NCI-H2107 treated with DMSO at 0.1 percent for 48 hours (cell line): Measurements from ENCODE around the gene ZNF343.
A peak's percentile ranks its signal among the peaks of the same experiment; 100 is the strongest.
"Not testable (repeated sequence)": the region's sequence is repeated elsewhere in the genome, so short reads cannot be mapped to it uniquely, and the experiment has no call there.

Source experiments
- DNase-seq: peaks from one replicate; lab custom pipeline; 2025; ENCODE audit not compliant: unreplicated experiment; lab: John Stamatoyannopoulos, UW

ZNF343 gene

DNA sequence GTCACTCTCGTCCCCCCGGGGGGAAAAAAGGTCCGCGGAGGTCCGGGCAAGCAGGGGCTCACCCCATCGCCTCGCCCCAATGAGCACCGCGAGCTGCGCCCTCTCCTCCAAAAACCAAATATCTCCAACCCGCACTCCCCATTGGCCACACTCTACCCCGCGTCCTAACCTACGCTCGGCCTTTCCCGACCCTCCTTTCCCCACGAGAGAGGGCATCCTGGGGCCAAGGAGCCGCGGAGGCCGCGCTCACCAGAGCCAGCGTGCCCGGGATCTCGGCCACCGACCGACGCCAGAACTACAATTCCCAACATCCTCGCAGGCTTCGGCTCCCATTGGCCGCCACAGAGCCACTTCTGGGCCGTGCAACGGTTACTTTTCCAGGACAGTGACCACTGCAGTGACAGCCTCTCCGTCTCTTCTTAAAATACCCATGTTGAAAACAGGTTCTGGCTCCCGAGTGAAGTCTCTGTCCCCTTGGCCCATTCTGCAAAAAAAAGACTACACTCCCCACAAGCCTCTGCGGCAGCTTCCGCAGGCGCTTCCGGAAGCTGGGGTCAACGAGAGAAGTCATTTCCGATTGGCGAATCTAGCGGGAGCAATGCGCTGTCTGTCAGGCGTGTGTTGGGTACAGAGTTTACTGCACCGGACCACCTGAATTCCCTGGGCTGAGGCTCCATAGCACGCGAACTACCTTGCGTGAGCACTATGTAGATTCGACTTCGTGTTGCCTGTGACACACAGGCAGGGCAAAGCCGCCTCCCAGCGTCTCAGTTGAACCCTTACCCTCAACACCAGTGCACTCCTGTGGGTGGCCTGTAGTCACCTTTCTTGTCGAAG, at the start of gene ZNF343:
Gene ZNF343, minus strand, starts transcription at position 285 of the 837 bp plus-strand sequence. CDS start 15,020 bp downstream, outside the sequence.
- DNase-seq = peak; percentile 25

DNA sequence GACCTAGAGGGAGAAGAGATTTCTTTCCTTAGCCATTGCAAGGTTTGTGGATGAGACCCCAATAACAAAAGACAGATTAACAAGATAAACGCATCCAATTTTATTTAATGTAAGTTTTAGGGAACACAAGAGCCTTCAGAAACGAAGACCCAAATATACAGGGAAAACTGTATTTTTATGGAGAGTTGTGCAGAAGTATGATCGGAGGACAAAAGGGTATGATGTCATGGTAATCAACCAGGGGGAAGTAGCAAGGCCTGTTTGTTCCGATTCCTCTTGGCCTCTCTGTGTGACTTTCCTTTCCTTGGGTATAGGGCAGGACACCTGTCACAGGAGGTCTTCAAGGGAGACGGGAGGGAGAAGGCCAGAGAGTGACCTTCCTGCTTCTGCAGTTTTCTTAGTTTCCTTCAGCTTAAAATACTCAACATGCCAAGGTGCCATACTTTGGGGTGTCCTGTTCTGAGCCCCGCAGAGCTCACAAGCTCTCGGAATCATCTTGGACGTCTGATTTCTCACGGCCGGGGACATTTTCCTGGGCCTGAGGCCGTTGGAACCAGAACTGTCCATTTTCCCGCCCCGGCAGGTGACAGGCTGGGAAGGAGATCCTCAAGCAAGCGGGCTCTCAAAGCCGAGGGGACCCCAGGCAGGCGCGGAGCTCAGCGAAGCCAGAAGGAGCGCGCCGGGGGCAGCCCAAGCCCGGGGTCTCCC, 49.3 kb upstream of the ZNF343 start:
- no peak for DNase-seq

DNA sequence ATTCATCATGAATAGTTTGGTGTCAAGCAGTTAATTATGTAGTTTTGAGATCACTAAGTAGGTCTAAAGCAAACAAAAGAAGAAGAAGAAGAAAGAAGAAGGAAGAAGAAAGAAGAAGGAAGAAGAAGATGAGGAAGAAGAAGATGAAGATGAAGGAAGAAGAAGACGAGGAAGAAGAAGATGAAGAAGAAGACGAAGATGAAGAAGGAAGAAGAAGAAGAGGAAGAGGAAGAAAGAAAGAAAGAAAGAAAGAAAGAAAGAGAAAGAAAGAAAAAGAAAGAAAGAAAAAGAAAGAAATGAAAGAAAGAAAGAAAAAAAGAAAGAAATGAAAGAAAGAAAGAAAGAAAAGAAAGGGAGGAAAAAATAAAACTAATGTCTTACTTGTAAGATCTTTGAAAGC, 36.9 kb upstream of the ZNF343 start:
- DNase-seq = no peak

DNA sequence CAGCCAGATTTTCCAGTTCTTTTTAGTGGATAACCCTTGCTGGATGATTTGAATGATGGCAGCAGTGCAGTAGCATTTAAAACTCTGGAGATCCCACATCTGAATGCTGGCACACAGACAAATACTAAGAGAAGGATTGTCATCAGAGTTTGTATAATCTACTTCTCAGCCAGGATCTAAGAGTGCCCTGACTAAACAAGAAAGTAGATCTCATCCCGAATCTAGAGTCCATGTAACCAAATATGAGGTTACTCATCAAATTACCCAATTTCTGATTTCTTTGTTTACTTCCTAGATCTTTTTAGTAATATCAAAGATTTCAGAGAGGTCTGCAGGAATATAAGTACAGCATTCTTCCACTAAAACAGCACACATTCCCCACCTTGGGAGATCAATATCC, 35.5 kb upstream of the ZNF343 start:
- no peak for DNase-seq

GRCh38 chr20:2542361-2542760, 33.6 kb upstream of the ZNF343 start:
- DNase-seq = no peak

GRCh38 chr20:2541940-2542339, 33.2 kb upstream of the ZNF343 start:
- DNase-seq = no peak

DNA sequence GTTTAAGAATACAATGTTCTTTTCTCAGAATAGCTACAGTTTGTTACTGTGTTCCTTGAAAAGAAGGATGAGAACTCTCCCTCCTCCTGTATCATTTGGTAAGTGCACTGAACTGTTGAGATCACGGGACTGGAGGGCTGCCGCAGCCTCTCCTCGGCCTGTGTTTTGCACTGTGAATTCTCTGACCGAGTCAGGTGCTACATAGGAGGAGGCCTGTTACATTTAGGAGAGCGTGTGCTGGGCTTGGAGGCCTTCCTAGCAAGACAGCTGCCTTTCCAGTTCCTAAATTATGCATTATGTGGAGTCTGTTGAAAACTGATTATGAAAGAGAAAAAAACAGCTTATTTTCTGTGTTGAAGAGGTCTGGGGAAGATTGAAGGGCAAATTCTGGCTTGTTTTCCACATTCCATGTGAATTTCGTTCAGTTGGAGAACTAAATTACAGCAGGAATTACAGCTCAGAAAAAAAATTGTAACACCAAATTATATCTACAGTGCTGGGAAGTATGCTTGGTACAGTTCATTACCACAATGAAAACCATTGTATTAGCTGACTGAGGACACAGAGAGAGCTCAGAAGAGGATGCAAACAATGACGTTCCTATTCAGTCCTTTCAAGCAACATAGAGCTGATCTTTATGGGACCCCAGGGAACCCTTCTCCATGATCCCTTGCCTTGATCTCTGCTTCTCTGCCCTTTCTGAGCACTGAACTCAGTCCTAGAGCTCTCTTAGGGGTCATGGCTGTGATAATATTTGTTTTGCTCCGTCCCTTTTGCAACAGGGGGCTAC, 30.4 kb upstream of the ZNF343 start:
- no peak for DNase-seq

GRCh38 chr20:2538356-2538755, 29.6 kb upstream of the ZNF343 start:
- DNase-seq = no peak

GRCh38 chr20:2537101-2537500, 28.4 kb upstream of the ZNF343 start:
- no peak for DNase-seq

DNA sequence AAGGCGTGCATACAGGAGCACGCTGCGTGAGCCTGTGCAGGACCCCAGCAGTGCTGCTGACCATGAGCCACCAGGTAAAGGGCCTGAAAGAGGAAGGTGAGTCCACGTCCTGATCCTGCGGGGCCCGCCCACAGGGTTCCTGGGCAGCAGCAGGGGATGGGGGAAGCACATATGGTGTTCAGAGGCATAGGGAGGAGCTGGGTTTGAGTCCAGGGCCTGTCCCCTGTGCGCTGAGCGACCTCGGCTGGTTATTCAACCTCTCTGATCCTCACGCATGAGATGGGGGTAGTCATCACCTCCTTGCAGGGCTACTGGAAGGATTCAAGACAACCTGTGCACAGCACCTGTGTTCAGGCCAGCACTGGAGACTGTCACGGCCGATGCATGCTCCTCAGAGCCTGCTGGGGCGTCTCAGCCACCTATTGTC, 27.9 kb upstream of the ZNF343 start, which contains the start of gene TMC2:
Gene TMC2, plus strand, starts transcription at position 14 of the 427 bp plus-strand sequence. Its CDS starts 49 bp downstream, at position 63.
- DNase-seq = no peak

DNA sequence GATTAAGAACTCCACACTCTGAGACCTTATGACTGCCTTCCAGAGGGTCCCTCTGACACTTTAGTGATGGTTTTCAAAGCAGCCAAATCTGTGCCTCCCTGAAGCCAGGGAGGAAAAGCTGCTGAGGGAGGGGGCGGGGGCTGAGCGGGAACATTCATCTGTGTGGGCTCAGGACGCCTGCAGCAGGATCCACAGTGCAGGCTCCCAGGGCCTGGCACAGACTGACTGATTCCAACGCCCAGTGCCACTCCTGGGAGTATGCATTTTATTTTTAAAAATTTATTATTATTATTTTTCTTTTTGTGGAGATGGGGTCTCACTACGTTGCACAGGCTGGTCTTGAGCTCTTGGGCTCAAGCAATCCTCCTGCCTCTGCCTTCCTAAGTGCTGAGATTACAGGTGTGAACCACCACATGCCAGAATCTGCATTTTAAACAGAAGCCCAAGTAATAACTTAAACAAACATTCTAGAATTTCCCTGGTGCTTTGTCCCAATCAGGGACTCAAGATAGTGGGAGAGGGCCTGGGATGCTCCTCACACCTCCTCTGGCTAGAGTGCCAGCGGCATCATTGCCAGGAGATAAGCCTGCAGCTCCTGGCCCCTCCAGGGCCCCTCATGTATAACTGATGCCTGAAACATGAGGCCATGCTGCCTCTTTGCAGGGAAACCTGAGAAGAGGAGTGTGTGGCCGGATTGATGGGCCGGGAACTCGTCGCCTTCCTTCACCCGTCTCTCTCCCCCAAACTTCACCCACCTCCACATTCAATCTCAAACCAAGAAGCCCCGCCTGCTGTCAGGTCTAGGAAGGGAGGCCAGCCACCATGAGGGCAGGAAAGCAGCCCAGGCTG, 27.2 kb upstream of the ZNF343 start:
- no peak for DNase-seq

DNA sequence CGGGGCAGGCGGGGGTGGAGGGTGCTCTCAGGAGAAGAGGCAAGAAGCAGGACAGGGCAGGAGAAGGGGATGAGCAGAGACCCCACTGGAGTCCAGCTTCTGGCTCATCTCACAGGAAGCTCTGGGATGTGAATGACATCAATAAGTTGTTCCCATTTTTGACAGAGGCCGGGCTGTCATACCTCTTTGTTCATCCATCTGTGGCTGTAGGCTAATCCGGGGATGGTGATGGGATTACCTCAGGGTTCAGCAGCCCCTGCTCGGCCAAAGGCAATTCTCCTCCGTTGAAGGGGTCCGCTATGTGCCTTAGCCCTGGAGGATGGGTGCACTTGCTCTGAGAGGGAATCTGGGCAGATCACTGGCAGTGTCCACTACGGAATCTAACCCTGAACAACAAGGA, 24.4 kb upstream of the ZNF343 start:
- no peak for DNase-seq

DNA sequence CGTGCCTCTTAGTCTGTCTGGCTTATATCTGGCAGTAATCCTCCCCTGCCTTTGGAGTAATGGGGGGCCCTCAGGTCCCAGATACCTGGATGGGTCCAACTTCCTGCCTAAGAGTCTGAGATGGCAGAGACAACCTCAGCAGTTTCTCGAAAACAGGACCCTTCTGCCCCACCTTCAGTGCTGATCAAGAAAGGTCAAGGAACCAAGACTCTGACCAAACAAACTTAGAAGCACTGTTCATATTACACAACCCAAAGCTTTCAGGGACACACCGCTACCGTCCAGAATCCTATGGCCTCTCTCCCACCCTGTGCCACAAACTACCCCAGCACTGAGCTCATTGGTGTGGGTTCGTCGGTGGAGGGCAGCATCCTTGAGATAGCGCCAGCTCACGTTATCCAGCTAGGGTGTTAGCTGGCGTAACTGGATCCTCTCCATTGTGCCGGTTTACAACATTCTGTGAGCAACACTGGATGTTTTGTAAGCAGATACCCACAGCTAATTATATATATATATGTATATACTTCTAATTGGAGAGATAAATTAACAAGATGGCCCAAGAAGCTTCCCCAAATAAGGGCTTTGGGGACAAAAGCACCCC, 20.1 kb upstream of the ZNF343 start:
- no peak for DNase-seq

DNA sequence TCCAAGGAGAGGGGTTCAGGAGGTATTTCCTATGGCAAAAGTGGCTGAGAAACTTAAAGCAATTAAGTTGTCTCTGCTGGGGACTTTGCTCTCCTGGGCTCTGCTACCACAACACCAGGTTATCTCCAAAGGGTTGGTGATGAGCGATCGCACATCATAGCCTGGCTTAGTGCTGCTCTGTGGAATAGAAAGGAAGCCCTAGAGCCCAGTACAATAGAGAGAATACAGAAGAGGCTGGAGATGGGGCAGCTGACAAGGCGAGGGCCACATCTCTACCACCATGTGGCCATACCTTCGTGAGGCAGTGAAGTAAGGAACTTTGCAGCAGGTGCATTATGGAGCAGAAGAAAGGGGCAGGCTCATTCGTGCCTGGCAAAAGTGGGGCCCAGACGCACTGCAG, 19.0 kb upstream of the ZNF343 start:
- no peak for DNase-seq

- not testable (repeated sequence) for DNase-seq
These were observed 17.5 kb upstream of the ZNF343 start for GRCh38 chr20:2526218-2526583.

DNA sequence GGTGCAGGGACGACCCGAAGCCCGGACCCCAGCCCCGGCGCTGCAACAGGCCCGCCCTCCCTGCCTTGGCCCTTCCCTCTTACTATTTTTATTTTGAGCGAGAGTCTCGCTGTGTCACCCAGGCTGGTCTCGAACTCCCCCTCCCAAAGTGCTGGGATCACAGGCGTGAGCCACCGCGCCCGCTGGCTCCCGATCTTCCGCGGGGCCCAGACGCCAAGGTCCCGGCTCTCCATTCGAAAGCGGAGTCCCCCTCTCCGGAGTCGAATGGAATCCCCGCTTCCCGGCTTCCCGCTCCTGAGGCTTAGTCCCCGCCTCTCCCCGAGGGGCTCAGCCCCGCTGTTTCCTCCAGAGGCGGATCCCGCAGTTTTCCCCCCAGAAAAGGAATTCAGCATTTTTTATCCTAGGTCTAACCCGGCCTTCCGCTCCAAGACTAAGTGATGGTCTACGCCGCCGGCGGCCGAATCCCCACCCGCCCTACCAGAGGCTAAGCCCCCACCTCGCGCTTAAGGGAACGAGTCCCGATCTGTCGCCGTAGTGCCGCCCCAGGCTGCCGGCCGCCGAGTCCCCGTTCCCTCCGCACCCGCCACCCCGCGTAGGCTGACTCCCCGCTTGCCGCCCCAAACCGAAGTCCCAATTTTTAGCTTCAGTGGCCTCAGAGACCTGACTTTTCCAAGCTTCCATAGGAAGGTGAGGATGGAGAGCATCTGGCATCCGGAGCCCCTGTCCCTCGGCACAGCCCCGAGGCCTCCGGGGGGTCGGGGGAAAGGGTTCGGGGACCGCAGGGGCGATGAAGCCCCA, 16.2 kb upstream of the ZNF343 start:
- DNase-seq = no peak

GRCh38 chr20:2523919-2524708, 15.4 kb upstream of the ZNF343 start:
- peak; percentile 31 for DNase-seq

DNA sequence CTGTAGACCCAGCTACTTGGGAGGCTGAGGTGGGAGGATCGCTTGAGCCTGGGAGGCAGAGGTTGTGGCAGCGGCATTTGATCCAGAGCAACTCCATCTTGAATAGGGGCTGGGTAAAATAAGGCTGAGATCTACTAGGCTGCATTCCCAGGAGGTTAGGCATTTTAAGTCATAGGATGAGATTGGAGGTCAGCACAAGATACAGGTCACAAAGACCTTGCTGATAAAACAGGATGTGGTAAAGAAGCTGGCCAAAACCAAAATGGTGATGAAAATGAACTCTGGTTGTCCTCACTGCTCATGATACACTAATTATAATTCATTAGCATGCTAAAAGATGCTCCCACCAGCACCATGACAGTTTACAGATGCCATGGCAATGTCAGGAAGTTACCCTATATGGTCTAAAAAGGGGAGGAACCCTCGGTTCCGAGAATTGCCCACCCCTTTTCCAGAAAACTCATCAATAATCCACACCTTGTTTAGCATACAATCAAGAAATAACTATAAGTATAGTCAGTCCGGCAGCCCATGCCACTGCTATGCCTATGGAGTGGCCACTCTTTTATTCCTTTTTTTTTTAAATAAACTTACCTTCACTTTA, 14.2 kb upstream of the ZNF343 start:
- DNase-seq = not testable (repeated sequence)
